Keratinocyte (primary cell): ENCODE data around the gene CDRT15L2.
"Not testable (repeated sequence)": the region's sequence is repeated elsewhere in the genome, so short reads cannot be mapped to it uniquely, and the experiment has no call there.

ENCODE experiments used
- CTCF ChIP-seq, 3 experiments: IDR thresholded peaks in 1 of 3; conservative IDR thresholded peaks in 1 of 3; optimal IDR thresholded peaks in 1 of 3; 2 replicates in 2 of 3; 3 replicates in 1 of 3; pipeline versions ENCODE3 to v1.5.1; 2011; ENCODE audit warnings: low read length in 3 of 3, mild to moderate bottlenecking in 3 of 3, moderate library complexity in 2 of 3, control low read depth in 1 of 3, inconsistent platforms in 1 of 3; ENCODE audit not compliant: insufficient read depth in 2 of 3; ENCODE audit errors: extremely low read depth in 1 of 3
- EZH2 ChIP-seq: IDR thresholded peaks from one replicate; pipeline ENCODE4 v1.6.1; 2012; ENCODE audit warnings: inconsistent platforms, mild to moderate bottlenecking, low read length, moderate library complexity

GRCh38 chr17:20540865-20541264, 38.7 kb upstream of the CDRT15L2 start:
- not testable (repeated sequence) for TF ChIP-seq CTCF (optimal IDR thresholded peaks at IDR 0.05 in 1 of 3, IDR thresholded peaks at IDR 0.05 in 1 of 3, conservative IDR thresholded peaks at IDR 0.05 in 1 of 3; ENCODE audit: extremely low read depth in 1 of 3, insufficient read depth in 2 of 3, low read length in 3 of 3); EZH2
